DND-41 (cell line): ENCODE data around the gene IL17B.

ENCODE experiments used
- CTCF ChIP-seq: IDR thresholded peaks from 2 replicates; pipeline ENCODE4 v1.5.1; 2012; ENCODE audit warnings: borderline replicate concordance, low read length, moderate library complexity, mild to moderate bottlenecking; ENCODE audit not compliant: poor library complexity, severe bottlenecking; ENCODE audit errors: extremely low read depth
- EZH2 ChIP-seq: IDR thresholded peaks from 3 replicates; pipeline ENCODE4 v1.6.1; 2012; ENCODE audit warnings: borderline replicate concordance, low read depth, mild to moderate bottlenecking, moderate library complexity, low read length, inconsistent platforms; ENCODE audit not compliant: severe bottlenecking

- TF ChIP-seq CTCF (no peak), EZH2 (no peak)
Measured at GRCh38 chr5:149380466-149381121, 1.5 kb upstream of the IL17B start.
